ENCODE data around the gene SPSB2.

SPSB2 gene

GRCh38 chr12:6832125-6832524, 41.0 kb downstream of the SPSB2 start:
- DNase-seq (ENCODE audit: extremely low read depth, insufficient read length) = no peak
- Histone ChIP-seq H3K27me3 (replicated peaks; ENCODE audit: control insufficient read depth, insufficient read depth, low read length) (peaks cover 3% of the 10 kb centered on the region), H3K36me3 (ENCODE audit: control insufficient read depth, insufficient read depth, low read length) (no peaks in the 10 kb centered on the region), H3K4me3 (replicated peaks; ENCODE audit: low read depth, low read length) (no peak overlapping the region)
- no peak for TF ChIP-seq CTCF (IDR thresholded peaks at IDR 0.05; ENCODE audit: insufficient read depth, low read length, poor library complexity, severe bottlenecking)

- H3K27me3 ChIP-seq (replicated peaks; ENCODE audit: control insufficient read depth, insufficient read depth, low read length) = peaks cover 3% of the 10 kb centered on the region
- no peak overlapping the region for H3K4me3 ChIP-seq (replicated peaks; ENCODE audit: low read depth, low read length)
- no peak for TF ChIP-seq CTCF (IDR thresholded peaks at IDR 0.05; ENCODE audit: insufficient read depth, low read length, poor library complexity, severe bottlenecking)
- DNase-seq (ENCODE audit: extremely low read depth, insufficient read length) = no peak
- H3K36me3 ChIP-seq (ENCODE audit: control insufficient read depth, insufficient read depth, low read length) = no peaks in the 10 kb centered on the region
Measured at GRCh38 chr12:6831450-6831995, 41.6 kb downstream of the SPSB2 start.

- TF ChIP-seq CTCF (IDR thresholded peaks at IDR 0.05; ENCODE audit: insufficient read depth, low read length, poor library complexity, severe bottlenecking) = no peak
- no peak overlapping the region for H3K4me3 ChIP-seq (replicated peaks; ENCODE audit: low read depth, low read length)
- H3K36me3 ChIP-seq (ENCODE audit: control insufficient read depth, insufficient read depth, low read length) = no peaks in the 10 kb centered on the region
- DNase-seq (ENCODE audit: extremely low read depth, insufficient read length) = no peak
- peaks cover 3% of the 10 kb centered on the region for H3K27me3 ChIP-seq (replicated peaks; ENCODE audit: control insufficient read depth, insufficient read depth, low read length)
Measured at GRCh38 chr12:6830999-6831398, 42.1 kb downstream of the SPSB2 start.

- TF ChIP-seq CTCF (IDR thresholded peaks at IDR 0.05; ENCODE audit: insufficient read depth, low read length, poor library complexity, severe bottlenecking) = no peak
- Histone ChIP-seq H3K36me3 (ENCODE audit: control insufficient read depth, insufficient read depth, low read length) (no peaks in the 10 kb centered on the region), H3K27me3 (replicated peaks; ENCODE audit: control insufficient read depth, insufficient read depth, low read length) (peaks cover 3% of the 10 kb centered on the region), H3K4me3 (replicated peaks; ENCODE audit: low read depth, low read length) (no peak overlapping the region)
- no peak for DNase-seq (ENCODE audit: extremely low read depth, insufficient read length)
Measured at GRCh38 chr12:6830286-6830890, 42.7 kb downstream of the SPSB2 start.

GRCh38 chr12:6829536-6830220, 43.4 kb downstream of the SPSB2 start:
- Histone ChIP-seq H3K36me3 (ENCODE audit: control insufficient read depth, insufficient read depth, low read length) (no peaks in the 10 kb centered on the region), H3K4me3 (replicated peaks; ENCODE audit: low read depth, low read length) (no peak overlapping the region), H3K27me3 (replicated peaks; ENCODE audit: control insufficient read depth, insufficient read depth, low read length) (peaks cover 3% of the 10 kb centered on the region)
- TF ChIP-seq CTCF (IDR thresholded peaks at IDR 0.05; ENCODE audit: insufficient read depth, low read length, poor library complexity, severe bottlenecking) = no peak
- no peak for DNase-seq (ENCODE audit: extremely low read depth, insufficient read length)
